ENCODE measurements around the gene BZW1. TPM values are rescaled to one million over a fixed set of nuclear protein-coding genes. Genes with fewer than 3 reads are reported as not detected.

BZW1 gene
- total and polyA plus RNA-seq, 4 donors, result 63.0 to 189 (median 161) TPM

- TF ChIP-seq SP1 (IDR thresholded peaks at IDR 0.05), result no peak
Observed at GRCh38 chr2:200821686-200822245, 10.1 kb downstream of the BZW1 start (continued).

GRCh38 chr2:200828104-200828503 is 16.4 kb downstream of the BZW1 start:
- no peak overlapping the region for H3K9ac ChIP-seq (ENCODE audit: low read depth in 1 of 2, low read length in 2 of 2)
- DNase-seq (ENCODE audit: low spot score), result no peak
- peaks cover 0 to 8% (median 2%) of the 10 kb centered on the region in 4 donors for H3K36me3 ChIP-seq (ENCODE audit: control insufficient read depth in 4 of 4, insufficient read depth in 3 of 4, low read depth in 1 of 4, low read length in 3 of 4)
- TF ChIP-seq HNF4A (conservative IDR thresholded peaks at IDR 0.05), result no peak
- no peak for TF ChIP-seq CTCF (IDR thresholded peaks at IDR 0.05; ENCODE audit: low read depth, low read length, missing input control)
- TF ChIP-seq REST (IDR thresholded peaks at IDR 0.05), result no peak
- no peak for TF ChIP-seq MAX (IDR thresholded peaks at IDR 0.05)
- no peak for TF ChIP-seq YY1 (IDR thresholded peaks at IDR 0.05)
- TF ChIP-seq RXRA (IDR thresholded peaks at IDR 0.05), result no peak
- no peak for TF ChIP-seq HNF4G (IDR thresholded peaks at IDR 0.05)
- TF ChIP-seq FOXA2 (IDR thresholded peaks at IDR 0.05), result no peak
- TF ChIP-seq NR2F2 (IDR thresholded peaks at IDR 0.05), result no peak
- no peak for TF ChIP-seq ATF3 (IDR thresholded peaks at IDR 0.05)
- no peak for TF ChIP-seq TAF1 (conservative IDR thresholded peaks at IDR 0.05)
- no peak for TF ChIP-seq RAD21 (IDR thresholded peaks at IDR 0.05)
- TF ChIP-seq EGR1 (IDR thresholded peaks at IDR 0.05; ENCODE audit: low read depth in 2 of 2), result no peak
- TF ChIP-seq GABPA (IDR thresholded peaks at IDR 0.05 in 1 of 2, conservative IDR thresholded peaks at IDR 0.05 in 1 of 2), result no peak
- TF ChIP-seq ZBTB33 (IDR thresholded peaks at IDR 0.05), result no peak
- no peaks in the 10 kb centered on the region for H3K27me3 ChIP-seq (ENCODE audit: control insufficient read depth in 4 of 4, insufficient read depth in 4 of 4, low read length in 3 of 4)
- WGBS, result 86% methylated on average over 2 of the region's 2 CpGs
- H3K9me3 ChIP-seq (ENCODE audit: control insufficient read depth in 4 of 4, low read length in 3 of 4), result no peaks in the 10 kb centered on the region
- H3K4me1 ChIP-seq (ENCODE audit: control insufficient read depth in 4 of 4, insufficient read depth in 4 of 4, low read length in 3 of 4), result no peaks in the 10 kb centered on the region
- H3K27ac ChIP-seq (ENCODE audit: low read depth in 1 of 2, low read length in 2 of 2), result no peak overlapping the region
- H3K4me3 ChIP-seq (ENCODE audit: low read depth in 1 of 3, low read length in 3 of 3), result no peak overlapping the region

Data from liver (tissue), 9 donors.